NCI-H82 treated with DMSO at 0.1 percent for 48 hours (cell line): ENCODE results near the gene SLC25A21.
"Not testable (repeated sequence)": the region's sequence is repeated elsewhere in the genome, so short reads cannot be mapped to it uniquely, and the experiment has no call there.

Experiments
- DNase-seq: peaks from one replicate; lab custom pipeline; 2025; ENCODE audit not compliant: unreplicated experiment; lab: John Stamatoyannopoulos, UW

SLC25A21 gene

GRCh38 chr14:36884049-36884448 lies 288.4 kb downstream of the SLC25A21 start:
- no peak for DNase-seq

GRCh38 chr14:36880276-36880675 lies 292.1 kb downstream of the SLC25A21 start:
- DNase-seq, result no peak

DNA sequence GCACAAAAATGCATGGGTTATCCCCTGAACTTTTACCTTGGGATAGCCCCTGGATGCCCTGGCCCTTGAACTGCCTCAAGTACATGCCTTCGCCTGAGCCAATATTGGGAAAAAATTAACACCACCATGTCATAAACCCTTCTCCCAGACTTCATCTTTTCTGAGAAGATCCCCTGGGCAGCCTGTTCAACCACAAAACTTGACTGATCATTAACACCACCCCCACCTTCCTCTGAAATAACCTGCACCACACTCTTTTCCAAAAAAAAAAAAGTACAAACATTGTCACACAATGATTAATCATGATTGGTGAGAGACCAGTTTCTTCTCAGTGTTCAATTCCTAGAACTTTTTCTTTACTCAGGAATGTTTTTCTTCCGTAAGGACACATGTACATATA lies 292.8 kb downstream of the SLC25A21 start:
- DNase-seq, result no peak

- no peak for DNase-seq
These were observed 297.8 kb downstream of the SLC25A21 start for GRCh38 chr14:36874396-36875138.

GRCh38 chr14:36870776-36871175 lies 301.6 kb downstream of the SLC25A21 start:
- DNase-seq, result no peak

DNA sequence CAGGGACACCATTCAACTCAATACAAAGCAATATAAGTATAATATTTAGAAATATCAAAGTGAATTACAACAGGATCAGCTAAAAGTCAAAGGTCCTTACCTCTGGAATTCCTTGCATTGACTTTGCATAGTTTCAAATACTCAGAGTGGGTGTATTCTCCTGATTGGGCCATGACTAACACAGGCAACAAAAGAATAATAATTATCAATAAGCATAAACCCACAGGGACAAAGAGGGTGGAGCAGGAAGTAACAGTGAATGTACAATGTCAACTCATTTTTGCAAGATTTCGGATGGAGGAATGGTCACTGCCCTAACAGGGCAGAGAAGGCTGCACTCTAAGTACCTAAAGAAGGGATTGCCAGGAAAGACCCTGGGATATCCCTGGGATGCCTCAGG lies 303.3 kb downstream of the SLC25A21 start:
- DNase-seq, result no peak

- DNase-seq, result no peak
These were observed 305.5 kb downstream of the SLC25A21 start for GRCh38 chr14:36866867-36867266.

DNA sequence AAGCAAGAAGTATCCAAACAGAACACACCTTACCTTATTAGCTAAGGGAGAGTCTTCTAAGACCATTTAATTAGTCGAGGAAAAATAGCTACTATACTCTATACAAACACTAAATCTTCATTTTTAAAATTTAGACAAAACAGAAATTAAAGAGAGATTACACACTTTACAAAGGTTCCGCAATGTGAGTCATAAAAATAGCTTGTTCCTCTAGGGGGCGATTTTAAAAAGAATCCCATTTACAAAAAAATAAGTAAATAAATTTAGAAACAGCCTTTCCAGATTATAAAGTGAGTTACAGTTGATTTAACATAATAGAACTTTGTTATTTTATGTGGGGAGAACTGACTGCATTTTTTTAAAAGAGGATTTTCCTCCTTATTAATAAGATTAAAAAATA lies 309.1 kb downstream of the SLC25A21 start:
- DNase-seq, result no peak

GRCh38 chr14:36862237-36862636 lies 310.2 kb downstream of the SLC25A21 start:
- not testable (repeated sequence) for DNase-seq

GRCh38 chr14:36860831-36861230 lies 311.6 kb downstream of the SLC25A21 start:
- no peak for DNase-seq

GRCh38 chr14:36859119-36859518 lies 313.3 kb downstream of the SLC25A21 start:
- DNase-seq, result no peak

- no peak for DNase-seq
These were observed 314.5 kb downstream of the SLC25A21 start for GRCh38 chr14:36857842-36858445.

DNA sequence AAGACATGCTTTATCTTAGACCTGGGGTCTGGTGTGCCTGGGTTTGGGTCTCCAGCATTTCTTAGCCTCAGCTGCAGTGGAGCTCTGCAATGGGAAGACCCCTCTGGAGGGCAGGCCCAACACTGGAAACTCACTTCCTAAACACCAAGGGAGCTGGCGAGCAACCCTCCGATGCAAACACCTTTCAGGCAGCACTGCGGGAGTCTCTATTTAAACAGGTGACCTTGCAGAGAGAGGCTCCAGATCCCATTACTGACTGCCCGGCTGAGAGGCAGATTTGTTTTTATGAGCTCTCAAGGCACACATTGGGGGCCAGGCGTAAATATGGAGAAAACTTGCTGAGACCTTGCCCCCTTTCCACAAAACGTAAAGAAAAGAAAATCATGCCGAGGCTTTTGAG lies 315.3 kb downstream of the SLC25A21 start:
- no peak for DNase-seq

DNA sequence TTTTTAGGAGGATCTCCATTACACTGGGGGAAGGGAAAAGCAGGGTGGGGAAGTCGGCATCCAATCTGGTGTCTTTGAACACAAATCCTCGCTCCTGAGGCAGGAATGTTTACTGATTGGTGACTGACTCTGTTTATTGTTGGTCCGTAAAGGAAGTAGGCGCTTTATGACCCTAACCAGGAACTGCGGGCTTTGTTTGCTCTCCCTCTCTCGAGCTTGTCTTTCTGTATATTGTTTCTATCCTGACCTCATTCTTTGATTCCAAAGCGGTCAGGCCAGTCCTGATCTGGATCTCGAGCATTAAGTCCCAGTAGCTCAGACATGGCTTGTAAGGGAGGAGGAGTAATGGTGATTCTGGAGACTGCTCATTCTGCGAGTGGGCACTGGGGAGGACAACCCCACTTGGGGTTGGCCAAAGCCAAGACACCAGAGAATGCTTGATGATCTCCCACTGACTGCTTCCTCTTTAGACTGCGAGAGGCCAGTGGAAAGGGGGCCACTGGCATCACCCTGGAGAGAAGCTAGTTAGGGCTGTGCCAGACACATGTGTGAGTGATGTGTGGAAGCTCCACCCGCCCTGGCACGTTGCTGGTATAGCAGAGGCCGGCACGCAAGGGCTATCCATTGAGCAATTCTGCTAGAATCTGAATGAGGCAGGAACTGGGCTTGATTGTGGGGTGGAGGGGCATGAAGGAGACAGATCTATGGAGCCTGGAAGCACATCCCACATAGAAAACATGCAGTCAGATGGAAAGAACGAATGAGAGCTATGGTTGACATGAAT lies 316.1 kb downstream of the SLC25A21 start:
- no peak for DNase-seq

GRCh38 chr14:36855396-36855795 lies 317.0 kb downstream of the SLC25A21 start:
- no peak for DNase-seq

GRCh38 chr14:36852981-36853691 lies 319.3 kb downstream of the SLC25A21 start:
- no peak for DNase-seq

- no peak for DNase-seq
These were observed 324.2 kb downstream of the SLC25A21 start for GRCh38 chr14:36848213-36848612.

GRCh38 chr14:36847366-36847765 lies 325.0 kb downstream of the SLC25A21 start:
- DNase-seq, result no peak

GRCh38 chr14:36845356-36846012 lies 326.9 kb downstream of the SLC25A21 start:
- no peak for DNase-seq

DNA sequence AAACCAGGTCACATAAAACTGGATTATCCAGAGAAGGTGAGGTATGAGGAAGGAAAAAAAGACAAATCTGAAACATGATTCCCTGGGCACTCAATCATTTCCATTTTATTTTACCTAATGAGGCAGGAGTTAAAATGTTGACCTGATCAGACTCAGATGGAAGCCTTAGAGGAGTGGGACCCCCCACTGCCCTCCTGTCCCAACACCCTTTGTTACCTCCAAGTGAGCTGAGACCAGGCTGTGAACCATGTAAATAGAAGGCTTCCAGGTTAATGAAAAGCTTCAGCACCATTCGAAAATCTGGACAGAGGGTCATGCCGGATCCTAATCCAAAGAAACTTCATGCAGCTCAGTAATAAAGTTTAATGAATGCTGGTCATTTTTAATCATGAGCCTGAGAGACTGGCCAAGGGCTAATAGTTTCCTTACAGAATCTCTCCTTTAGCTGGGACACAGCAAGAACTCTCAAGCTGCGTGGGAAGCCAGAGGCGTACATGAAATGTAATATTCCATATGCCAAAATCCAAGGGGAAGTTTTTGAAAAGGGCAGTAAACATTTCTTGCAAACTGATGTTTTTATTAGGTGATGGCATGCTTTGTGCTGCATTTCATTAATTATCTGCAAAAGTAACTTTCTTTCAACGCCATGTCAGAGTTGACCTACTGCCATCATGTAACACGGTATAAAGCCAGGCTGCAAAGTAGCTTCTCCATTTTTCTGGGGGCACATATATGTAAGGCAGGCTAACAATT lies 327.8 kb downstream of the SLC25A21 start:
- no peak for DNase-seq
